ENCODE data around the gene NR3C1.

Gene NR3C1

GRCh38 chr5:143400541-143401226 lies 2.8 kb downstream of the NR3C1 start:
- DNase-seq (ENCODE audit: low spot score), result no peak
- no peak for TF ChIP-seq CTCF (IDR thresholded peaks at IDR 0.05; ENCODE audit: borderline replicate concordance, control extremely low read depth, extremely low read depth, insufficient read depth, missing control alignments)
- in situ Hi-C loops (cut with MboI; ENCODE audit: low sequenced_read_pairs, unreplicated experiment), result loop anchor here (10.0 to 25.0 kb wide), 2 partner anchors 424 to 562 kb away; no protein-coding TSS in a partner anchor

- in situ Hi-C loops (cut with MboI; ENCODE audit: low sequenced_read_pairs, unreplicated experiment), result loop anchor here (5.0 to 25.0 kb wide), 4 partner anchors 173 to 562 kb away; no protein-coding TSS in a partner anchor
- no peak for TF ChIP-seq CTCF (IDR thresholded peaks at IDR 0.05; ENCODE audit: borderline replicate concordance, control extremely low read depth, extremely low read depth, insufficient read depth, missing control alignments)
- DNase-seq (ENCODE audit: low spot score), result no peak
Measured at GRCh38 chr5:143399616-143400540, 3.6 kb downstream of the NR3C1 start.

- in situ Hi-C loops (cut with MboI; ENCODE audit: low sequenced_read_pairs, unreplicated experiment), result loop anchor here (5.0 to 10.0 kb wide), 2 partner anchors 171 to 394 kb away; no protein-coding TSS in a partner anchor
- DNase-seq (ENCODE audit: low spot score), result no peak
- TF ChIP-seq CTCF (IDR thresholded peaks at IDR 0.05; ENCODE audit: borderline replicate concordance, control extremely low read depth, extremely low read depth, insufficient read depth, missing control alignments), result no peak
Measured at GRCh38 chr5:143398451-143399237, 4.8 kb downstream of the NR3C1 start.

- DNase-seq (ENCODE audit: low spot score), result no peak
- in situ Hi-C loops (cut with MboI; ENCODE audit: low sequenced_read_pairs, unreplicated experiment), result loop anchor here (5.0 to 10.0 kb wide), 2 partner anchors 171 to 393 kb away; no protein-coding TSS in a partner anchor
- TF ChIP-seq CTCF (IDR thresholded peaks at IDR 0.05; ENCODE audit: borderline replicate concordance, control extremely low read depth, extremely low read depth, insufficient read depth, missing control alignments), result no peak
Measured at GRCh38 chr5:143398053-143398355, 5.5 kb downstream of the NR3C1 start.

- DNase-seq (ENCODE audit: low spot score), result no peak
- TF ChIP-seq CTCF (IDR thresholded peaks at IDR 0.05; ENCODE audit: borderline replicate concordance, control extremely low read depth, extremely low read depth, insufficient read depth, missing control alignments), result no peak
- in situ Hi-C loops (cut with MboI; ENCODE audit: low sequenced_read_pairs, unreplicated experiment), result loop anchor here (5.0 to 10.0 kb wide), 2 partner anchors 170 to 393 kb away; no protein-coding TSS in a partner anchor
Measured at GRCh38 chr5:143397302-143398052, 6.0 kb downstream of the NR3C1 start.
